GM23338 (cell line): ENCODE results near the gene GTF3C1. TPM values are rescaled to one million over a fixed set of nuclear protein-coding genes. Genes with fewer than 3 reads are reported as not detected.

ENCODE experiments used
- ATAC-seq: fragments of 200-7000 bp; cut with Tn5 transposase; 3 replicates; pipeline ENCODE4 v1.9.1; 2020
- DNase-seq: peaks from one replicate; pipeline ENCODE4 v3.0.0-alpha.2; 2015; ENCODE audit warnings: low spot score
- H2AFZ ChIP-seq: fragments of 200-600 bp; sonication (generic); 2 replicates; pipeline ENCODE4 v1.8.0; 2016; ENCODE audit warnings: antibody characterized with exemption, mild to moderate bottlenecking, moderate library complexity
- H3F3A ChIP-seq: fragments of 200-600 bp; sonication (generic); replicated peaks from 2 replicates; pipeline ENCODE4 v1.8.0; 2017; ENCODE audit warnings: antibody characterized with exemption, mixed run types, low read depth
- H3K27ac ChIP-seq: fragments of 200-600 bp; sonication (generic); 2 replicates; pipeline ENCODE4 v1.6.1; 2016; ENCODE audit warnings: low read depth
- H3K27me3 ChIP-seq: fragments of 200-600 bp; sonication (generic); 2 replicates; pipeline ENCODE4 v1.8.0; 2016; ENCODE audit warnings: mild to moderate bottlenecking, mixed run types, moderate library complexity; ENCODE audit not compliant: insufficient read depth
- H3K36me3 ChIP-seq: fragments of 200-600 bp; sonication (generic); 2 replicates; pipeline ENCODE4 v1.8.0; 2016; ENCODE audit warnings: mild to moderate bottlenecking; ENCODE audit not compliant: insufficient read depth
- H3K4me1 ChIP-seq: fragments of 200-600 bp; sonication (generic); 2 replicates; pipeline ENCODE4 v1.8.0; 2016; ENCODE audit warnings: mild to moderate bottlenecking, moderate library complexity; ENCODE audit not compliant: insufficient read depth
- H3K4me2 ChIP-seq: fragments of 200-600 bp; sonication (generic); 2 replicates; pipeline ENCODE4 v1.7.1; 2017; ENCODE audit warnings: mixed run types
- H3K4me3 ChIP-seq: fragments of 200-600 bp; sonication (generic); 2 replicates; pipeline ENCODE4 v1.6.1; 2016; ENCODE audit warnings: mixed run types
- H3K79me2 ChIP-seq: fragments of 200-600 bp; sonication (generic); replicated peaks from 2 replicates; pipeline ENCODE4 v1.8.0; 2017; ENCODE audit warnings: mild to moderate bottlenecking; ENCODE audit not compliant: insufficient read depth
- H3K9me2 ChIP-seq: fragments of 200-600 bp; sonication (generic); 2 replicates; pipeline ENCODE4 v1.8.0; 2017; ENCODE audit not compliant: insufficient read depth
- H4K20me1 ChIP-seq: fragments of 200-600 bp; sonication (generic); replicated peaks from 2 replicates; pipeline ENCODE4 v1.8.0; 2017; ENCODE audit warnings: mild to moderate bottlenecking; ENCODE audit not compliant: insufficient read depth
- H3K27ac Mint-ChIP-seq: 2 replicates; pipeline ENCODE4 v1.8.0; 2020; ENCODE audit warnings: inconsistent platforms, mild to moderate bottlenecking, moderate library complexity, mixed read lengths
- H3K27me3 Mint-ChIP-seq: 3 replicates; pipeline ENCODE4 v1.8.0; 2022; ENCODE audit warnings: low read depth, mild to moderate bottlenecking, moderate library complexity, mixed read lengths, inconsistent platforms; ENCODE audit not compliant: insufficient read depth, poor library complexity
- H3K36me3 Mint-ChIP-seq: 3 replicates; pipeline ENCODE4 v1.8.0; 2021; ENCODE audit warnings: low read depth, mild to moderate bottlenecking, inconsistent platforms, moderate library complexity, mixed read lengths
- H3K4me1 Mint-ChIP-seq: 3 replicates; pipeline ENCODE4 v1.8.0; 2020; ENCODE audit warnings: mild to moderate bottlenecking, inconsistent platforms, mixed read lengths
- H3K4me3 Mint-ChIP-seq: 3 replicates; pipeline ENCODE4 v1.8.0; 2021; ENCODE audit warnings: moderate library complexity, mild to moderate bottlenecking, inconsistent platforms, mixed read lengths
- H3K9me3 Mint-ChIP-seq: 3 replicates; pipeline ENCODE4 v1.8.0; 2020; ENCODE audit warnings: moderate library complexity, mild to moderate bottlenecking, inconsistent platforms, mixed read lengths
- EZH2 ChIP-seq: fragments of 200-600 bp; sonication (generic); IDR thresholded peaks from one replicate; pipeline ENCODE4 v1.8.0; 2017; ENCODE audit warnings: antibody characterized with exemption, mild to moderate bottlenecking, low read depth; ENCODE audit not compliant: unreplicated experiment
- JUNB ChIP-seq: IDR thresholded peaks from one replicate; pipeline ENCODE4 v1.6.1; 2016; ENCODE audit warnings: antibody characterized with exemption; ENCODE audit not compliant: unreplicated experiment
- STAT1 ChIP-seq: IDR thresholded peaks from one replicate; pipeline ENCODE4 v1.6.1; 2016; ENCODE audit warnings: antibody characterized with exemption; ENCODE audit not compliant: unreplicated experiment
- polyA plus RNA-seq: library from polyadenylated mRNA; unstranded; fragments of >200 nt; fragmentation: Nextera tagmentation; extraction: Ambion mirVana; gene quantifications from 2 replicates; pipeline ENCODE4 v1.2.1, GENCODE V29; 2016
- total RNA-seq: library from RNA; depleted of rRNA; stranded (reverse); fragments of >200 nt; shearing (Covaris generic); gene quantifications from 2 replicates; pipeline ENCODE4 v1.2.3, GENCODE V29; 2014
- TF ChIP-seq, protein P1 (sequence below): IDR thresholded peaks from 2 replicates; pipeline ENCODE4 v1.6.1; 2016; ENCODE audit warnings: antibody characterized with exemption
- TF ChIP-seq, protein P2 (sequence below): IDR thresholded peaks from one replicate; pipeline ENCODE4 v1.6.1; 2018; ENCODE audit warnings: antibody characterized with exemption; ENCODE audit not compliant: unreplicated experiment
- TF ChIP-seq, protein P3 (sequence below): fragments of 250-450 bp; sonication (Bioruptor Pico); IDR thresholded peaks from 2 replicates; pipeline ENCODE4 v1.5.0; 2020; ENCODE audit warnings: mild to moderate bottlenecking, moderate library complexity
- TF ChIP-seq, protein P4 (sequence below), 2 experiments: fragments of 200-600 bp in 1 of 2; sonication (generic) in 1 of 2; conservative IDR thresholded peaks; 2 replicates each; pipeline versions ENCODE4 v1.5.1 to v1.6.1; 2016 to 2017; ENCODE audit warnings: antibody characterized with exemption in 2 of 2, low read depth in 2 of 2, mild to moderate bottlenecking in 2 of 2, moderate library complexity in 1 of 2

Gene GTF3C1
- total and polyA plus RNA-seq, 2 experiments from 2014 or later, result 78.5 to 138 TPM

DNA sequence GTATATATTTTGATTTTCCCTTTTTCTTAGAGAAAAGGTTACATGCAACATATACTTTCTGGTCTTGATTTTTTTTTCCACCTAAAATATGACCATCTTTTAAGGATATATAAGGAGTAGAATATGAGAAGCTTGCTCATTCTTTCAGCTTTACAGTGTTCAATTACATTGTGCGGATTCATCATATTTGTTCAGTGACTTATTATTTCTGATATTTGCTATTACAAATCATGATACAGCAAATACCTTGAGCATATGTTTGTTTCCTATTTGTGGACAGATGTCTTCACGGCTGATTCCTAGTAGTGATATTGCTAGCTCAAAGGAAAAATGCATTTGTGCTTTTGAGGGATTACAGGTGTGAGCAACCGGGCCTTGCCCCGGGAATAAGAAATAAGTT lies 18.4 kb upstream of the GTF3C1 start:
- no peaks in the 10 kb centered on the region for H3K9me2 ChIP-seq
- no peak overlapping the region for H3K4me3 ChIP-seq
- H3K79me2 ChIP-seq, result no peaks in the 10 kb centered on the region
- TF ChIP-seq JUNB (no peak), EZH2 (no peak), STAT1 (no peak)
- TF ChIP-seq, protein P1, sequence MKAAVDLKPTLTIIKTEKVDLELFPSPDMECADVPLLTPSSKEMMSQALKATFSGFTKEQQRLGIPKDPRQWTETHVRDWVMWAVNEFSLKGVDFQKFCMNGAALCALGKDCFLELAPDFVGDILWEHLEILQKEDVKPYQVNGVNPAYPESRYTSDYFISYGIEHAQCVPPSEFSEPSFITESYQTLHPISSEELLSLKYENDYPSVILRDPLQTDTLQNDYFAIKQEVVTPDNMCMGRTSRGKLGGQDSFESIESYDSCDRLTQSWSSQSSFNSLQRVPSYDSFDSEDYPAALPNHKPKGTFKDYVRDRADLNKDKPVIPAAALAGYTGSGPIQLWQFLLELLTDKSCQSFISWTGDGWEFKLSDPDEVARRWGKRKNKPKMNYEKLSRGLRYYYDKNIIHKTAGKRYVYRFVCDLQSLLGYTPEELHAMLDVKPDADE, result no peak
- TF ChIP-seq, protein P2, sequence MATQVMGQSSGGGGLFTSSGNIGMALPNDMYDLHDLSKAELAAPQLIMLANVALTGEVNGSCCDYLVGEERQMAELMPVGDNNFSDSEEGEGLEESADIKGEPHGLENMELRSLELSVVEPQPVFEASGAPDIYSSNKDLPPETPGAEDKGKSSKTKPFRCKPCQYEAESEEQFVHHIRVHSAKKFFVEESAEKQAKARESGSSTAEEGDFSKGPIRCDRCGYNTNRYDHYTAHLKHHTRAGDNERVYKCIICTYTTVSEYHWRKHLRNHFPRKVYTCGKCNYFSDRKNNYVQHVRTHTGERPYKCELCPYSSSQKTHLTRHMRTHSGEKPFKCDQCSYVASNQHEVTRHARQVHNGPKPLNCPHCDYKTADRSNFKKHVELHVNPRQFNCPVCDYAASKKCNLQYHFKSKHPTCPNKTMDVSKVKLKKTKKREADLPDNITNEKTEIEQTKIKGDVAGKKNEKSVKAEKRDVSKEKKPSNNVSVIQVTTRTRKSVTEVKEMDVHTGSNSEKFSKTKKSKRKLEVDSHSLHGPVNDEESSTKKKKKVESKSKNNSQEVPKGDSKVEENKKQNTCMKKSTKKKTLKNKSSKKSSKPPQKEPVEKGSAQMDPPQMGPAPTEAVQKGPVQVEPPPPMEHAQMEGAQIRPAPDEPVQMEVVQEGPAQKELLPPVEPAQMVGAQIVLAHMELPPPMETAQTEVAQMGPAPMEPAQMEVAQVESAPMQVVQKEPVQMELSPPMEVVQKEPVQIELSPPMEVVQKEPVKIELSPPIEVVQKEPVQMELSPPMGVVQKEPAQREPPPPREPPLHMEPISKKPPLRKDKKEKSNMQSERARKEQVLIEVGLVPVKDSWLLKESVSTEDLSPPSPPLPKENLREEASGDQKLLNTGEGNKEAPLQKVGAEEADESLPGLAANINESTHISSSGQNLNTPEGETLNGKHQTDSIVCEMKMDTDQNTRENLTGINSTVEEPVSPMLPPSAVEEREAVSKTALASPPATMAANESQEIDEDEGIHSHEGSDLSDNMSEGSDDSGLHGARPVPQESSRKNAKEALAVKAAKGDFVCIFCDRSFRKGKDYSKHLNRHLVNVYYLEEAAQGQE, result no peak
- TF ChIP-seq, protein P3, sequence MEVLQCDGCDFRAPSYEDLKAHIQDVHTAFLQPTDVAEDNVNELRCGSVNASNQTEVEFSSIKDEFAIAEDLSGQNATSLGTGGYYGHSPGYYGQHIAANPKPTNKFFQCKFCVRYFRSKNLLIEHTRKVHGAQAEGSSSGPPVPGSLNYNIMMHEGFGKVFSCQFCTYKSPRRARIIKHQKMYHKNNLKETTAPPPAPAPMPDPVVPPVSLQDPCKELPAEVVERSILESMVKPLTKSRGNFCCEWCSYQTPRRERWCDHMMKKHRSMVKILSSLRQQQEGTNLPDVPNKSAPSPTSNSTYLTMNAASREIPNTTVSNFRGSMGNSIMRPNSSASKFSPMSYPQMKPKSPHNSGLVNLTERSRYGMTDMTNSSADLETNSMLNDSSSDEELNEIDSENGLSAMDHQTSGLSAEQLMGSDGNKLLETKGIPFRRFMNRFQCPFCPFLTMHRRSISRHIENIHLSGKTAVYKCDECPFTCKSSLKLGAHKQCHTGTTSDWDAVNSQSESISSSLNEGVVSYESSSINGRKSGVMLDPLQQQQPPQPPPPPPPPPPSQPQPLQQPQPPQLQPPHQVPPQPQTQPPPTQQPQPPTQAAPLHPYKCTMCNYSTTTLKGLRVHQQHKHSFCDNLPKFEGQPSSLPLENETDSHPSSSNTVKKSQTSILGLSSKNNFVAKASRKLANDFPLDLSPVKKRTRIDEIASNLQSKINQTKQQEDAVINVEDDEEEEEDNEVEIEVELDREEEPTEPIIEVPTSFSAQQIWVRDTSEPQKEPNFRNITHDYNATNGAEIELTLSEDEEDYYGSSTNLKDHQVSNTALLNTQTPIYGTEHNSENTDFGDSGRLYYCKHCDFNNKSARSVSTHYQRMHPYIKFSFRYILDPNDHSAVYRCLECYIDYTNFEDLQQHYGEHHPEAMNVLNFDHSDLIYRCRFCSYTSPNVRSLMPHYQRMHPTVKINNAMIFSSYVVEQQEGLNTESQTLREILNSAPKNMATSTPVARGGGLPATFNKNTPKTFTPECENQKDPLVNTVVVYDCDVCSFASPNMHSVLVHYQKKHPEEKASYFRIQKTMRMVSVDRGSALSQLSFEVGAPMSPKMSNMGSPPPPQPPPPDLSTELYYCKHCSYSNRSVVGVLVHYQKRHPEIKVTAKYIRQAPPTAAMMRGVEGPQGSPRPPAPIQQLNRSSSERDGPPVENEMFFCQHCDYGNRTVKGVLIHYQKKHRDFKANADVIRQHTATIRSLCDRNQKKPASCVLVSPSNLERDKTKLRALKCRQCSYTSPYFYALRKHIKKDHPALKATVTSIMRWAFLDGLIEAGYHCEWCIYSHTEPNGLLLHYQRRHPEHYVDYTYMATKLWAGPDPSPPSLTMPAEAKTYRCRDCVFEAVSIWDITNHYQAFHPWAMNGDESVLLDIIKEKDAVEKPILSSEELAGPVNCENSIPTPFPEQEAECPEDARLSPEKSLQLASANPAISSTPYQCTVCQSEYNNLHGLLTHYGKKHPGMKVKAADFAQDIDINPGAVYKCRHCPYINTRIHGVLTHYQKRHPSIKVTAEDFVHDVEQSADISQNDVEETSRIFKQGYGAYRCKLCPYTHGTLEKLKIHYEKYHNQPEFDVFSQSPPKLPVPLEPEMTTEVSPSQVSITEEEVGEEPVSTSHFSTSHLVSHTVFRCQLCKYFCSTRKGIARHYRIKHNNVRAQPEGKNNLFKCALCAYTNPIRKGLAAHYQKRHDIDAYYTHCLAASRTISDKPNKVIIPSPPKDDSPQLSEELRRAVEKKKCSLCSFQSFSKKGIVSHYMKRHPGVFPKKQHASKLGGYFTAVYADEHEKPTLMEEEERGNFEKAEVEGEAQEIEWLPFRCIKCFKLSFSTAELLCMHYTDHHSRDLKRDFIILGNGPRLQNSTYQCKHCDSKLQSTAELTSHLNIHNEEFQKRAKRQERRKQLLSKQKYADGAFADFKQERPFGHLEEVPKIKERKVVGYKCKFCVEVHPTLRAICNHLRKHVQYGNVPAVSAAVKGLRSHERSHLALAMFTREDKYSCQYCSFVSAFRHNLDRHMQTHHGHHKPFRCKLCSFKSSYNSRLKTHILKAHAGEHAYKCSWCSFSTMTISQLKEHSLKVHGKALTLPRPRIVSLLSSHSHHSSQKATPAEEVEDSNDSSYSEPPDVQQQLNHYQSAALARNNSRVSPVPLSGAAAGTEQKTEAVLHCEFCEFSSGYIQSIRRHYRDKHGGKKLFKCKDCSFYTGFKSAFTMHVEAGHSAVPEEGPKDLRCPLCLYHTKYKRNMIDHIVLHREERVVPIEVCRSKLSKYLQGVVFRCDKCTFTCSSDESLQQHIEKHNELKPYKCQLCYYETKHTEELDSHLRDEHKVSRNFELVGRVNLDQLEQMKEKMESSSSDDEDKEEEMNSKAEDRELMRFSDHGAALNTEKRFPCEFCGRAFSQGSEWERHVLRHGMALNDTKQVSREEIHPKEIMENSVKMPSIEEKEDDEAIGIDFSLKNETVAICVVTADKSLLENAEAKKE (CRISPR knock-in tag), result no peak
- TF ChIP-seq, protein P4, sequence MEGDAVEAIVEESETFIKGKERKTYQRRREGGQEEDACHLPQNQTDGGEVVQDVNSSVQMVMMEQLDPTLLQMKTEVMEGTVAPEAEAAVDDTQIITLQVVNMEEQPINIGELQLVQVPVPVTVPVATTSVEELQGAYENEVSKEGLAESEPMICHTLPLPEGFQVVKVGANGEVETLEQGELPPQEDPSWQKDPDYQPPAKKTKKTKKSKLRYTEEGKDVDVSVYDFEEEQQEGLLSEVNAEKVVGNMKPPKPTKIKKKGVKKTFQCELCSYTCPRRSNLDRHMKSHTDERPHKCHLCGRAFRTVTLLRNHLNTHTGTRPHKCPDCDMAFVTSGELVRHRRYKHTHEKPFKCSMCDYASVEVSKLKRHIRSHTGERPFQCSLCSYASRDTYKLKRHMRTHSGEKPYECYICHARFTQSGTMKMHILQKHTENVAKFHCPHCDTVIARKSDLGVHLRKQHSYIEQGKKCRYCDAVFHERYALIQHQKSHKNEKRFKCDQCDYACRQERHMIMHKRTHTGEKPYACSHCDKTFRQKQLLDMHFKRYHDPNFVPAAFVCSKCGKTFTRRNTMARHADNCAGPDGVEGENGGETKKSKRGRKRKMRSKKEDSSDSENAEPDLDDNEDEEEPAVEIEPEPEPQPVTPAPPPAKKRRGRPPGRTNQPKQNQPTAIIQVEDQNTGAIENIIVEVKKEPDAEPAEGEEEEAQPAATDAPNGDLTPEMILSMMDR (conservative IDR thresholded peaks at IDR 0.05; ENCODE audit: low read depth in 2 of 2), result no peak
- DNase-seq, result no peak
- no peaks in the 10 kb centered on the region for H3F3A ChIP-seq
- no peak overlapping the region for H2AFZ ChIP-seq
- H3K36me3 ChIP-seq, result no peaks in the 10 kb centered on the region
- no peak for ATAC-seq
- Mint-ChIP-seq H3K4me1 (no peaks in the 10 kb centered on the region), H3K27ac (no peak overlapping the region), H3K36me3 (no peaks in the 10 kb centered on the region), H3K4me3 (no peak overlapping the region), H3K9me3 (no peaks in the 10 kb centered on the region), H3K27me3 (no peaks in the 10 kb centered on the region)
- no peak overlapping the region for H3K27ac ChIP-seq
- no peaks in the 10 kb centered on the region for H3K4me1 ChIP-seq
- H4K20me1 ChIP-seq, result no peaks in the 10 kb centered on the region; the same call in none of the 2 replicates
- no peaks in the 10 kb centered on the region for H3K27me3 ChIP-seq
- no peak overlapping the region for H3K4me2 ChIP-seq
